HepG2 (cell line): ENCODE results near the gene HEXA. TPM values are rescaled to one million over a fixed set of nuclear protein-coding genes. Genes with fewer than 3 reads are reported as not detected.

Source experiments
- ATAC-seq: fragments of 200-7000 bp; cut with Tn5 transposase; 3 replicates; pipeline ENCODE4 v1.9.1; 2020; ENCODE audit warnings: mild to moderate bottlenecking, moderate library complexity
- BruUV-seq: library from RNA; stranded (reverse); fragments of 400-500 nt; replicated peaks from 2 replicates; lab custom pipeline; 2021; lab: Mats Ljungman, UMichigan
- CTCF ChIA-PET: fragments of 300-600 bp; formaldehyde crosslinking; extraction: SDS; loops from one replicate; lab custom pipeline; 2021; ENCODE audit warnings: low total read pairs, inconsistent platforms, low intra/inter-chr PET ratio; lab: Yijun Ruan, JAX
- POLR2A ChIA-PET: fragments of 350-600 bp; sonication (Branson Sonifier 250); formaldehyde crosslinking; loops from one replicate; lab custom pipeline; 2020; ENCODE audit warnings: antibody characterized with exemption, inconsistent platforms; lab: Yijun Ruan, JAX
- DNase-seq: peaks from one replicate; pipeline ENCODE4 v3.0.0-alpha.2; 2015; ENCODE audit warnings: low spot score
- FAIRE-seq: peaks from 3 replicates; lab custom pipeline; 2011; peaks lifted over from hg19 to GRCh38; lab: Jason Lieb, UNC
- H2AFZ ChIP-seq: one replicate; pipeline ENCODE4 v1.6.1; 2011; ENCODE audit warnings: low read length, inconsistent platforms
- H3K27ac ChIP-seq: fragments of 300-600 bp; 3 replicates; pipeline ENCODE4 v1.8.0; 2011; ENCODE audit warnings: mixed run types, mild to moderate bottlenecking, mixed read lengths, low read length, inconsistent platforms; ENCODE audit not compliant: insufficient read depth; ENCODE audit errors: extremely low read length
- H3K27me3 ChIP-seq, 2 experiments: fragments of 200-600 bp in 1 of 2; 2 replicates in 1 of 2; 3 replicates in 1 of 2; pipeline versions ENCODE4 v1.6.0 to v1.8.0; 2011; ENCODE audit warnings: low read length in 2 of 2, mild to moderate bottlenecking in 2 of 2, moderate library complexity in 2 of 2, inconsistent platforms in 1 of 2; ENCODE audit not compliant: insufficient read depth in 2 of 2, control insufficient read depth in 1 of 2
- H3K36me3 ChIP-seq, 2 experiments: fragments of 200-600 bp in 1 of 2; replicated peaks in 1 of 2; 2 replicates in 1 of 2; 3 replicates in 1 of 2; pipeline versions ENCODE4 v1.5.1 to v1.8.0; 2011; ENCODE audit warnings: low read length in 2 of 2, inconsistent platforms in 1 of 2; ENCODE audit not compliant: insufficient read depth in 2 of 2, control insufficient read depth in 1 of 2
- H3K4me1 ChIP-seq: 2 replicates; pipeline ENCODE4 v1.5.1; 2012; ENCODE audit warnings: low read length, inconsistent platforms; ENCODE audit not compliant: insufficient read depth
- H3K4me2 ChIP-seq: 2 replicates; pipeline ENCODE4 v1.6.0; 2011; ENCODE audit warnings: low read depth, low read length, inconsistent platforms
- H3K4me3 ChIP-seq, 3 experiments: fragments of 200-600 bp in 1 of 3; sonication (generic), shearing (Covaris generic) in 1 of 3; replicated peaks in 1 of 3; 2 replicates each; pipeline ENCODE4 v1.5.1; 2011 to 2016; ENCODE audit warnings: low read length in 3 of 3, inconsistent platforms in 2 of 3, low read depth in 2 of 3, mild to moderate bottlenecking in 2 of 3, control low read depth in 1 of 3, mixed read lengths in 1 of 3; ENCODE audit not compliant: insufficient read depth in 1 of 3
- H3K79me2 ChIP-seq: one replicate; pipeline ENCODE4 v1.6.1; 2011; ENCODE audit warnings: low read length, inconsistent platforms; ENCODE audit not compliant: insufficient read depth
- H3K9ac ChIP-seq: 2 replicates; pipeline ENCODE4 v1.6.0; 2011; ENCODE audit warnings: mild to moderate bottlenecking, low read depth, low read length, inconsistent platforms; ENCODE audit not compliant: insufficient read depth
- H3K9me3 ChIP-seq: 2 replicates; pipeline ENCODE4 v1.5.1; 2012; ENCODE audit warnings: mild to moderate bottlenecking, low read length
- H4K20me1 ChIP-seq: 2 replicates; pipeline ENCODE4 v1.6.0; 2011; ENCODE audit warnings: inconsistent platforms, mild to moderate bottlenecking, low read length, moderate library complexity; ENCODE audit not compliant: insufficient read depth
- KLF11 ChIP-seq: IDR thresholded peaks from 2 replicates; pipeline ENCODE4 v1.6.1; 2016; ENCODE audit warnings: missing compliant biosample characterization
- NKX3-1 ChIP-seq: sonication (generic); formaldehyde crosslinking; IDR thresholded peaks from 2 replicates; pipeline ENCODE4 v1.5.0; 2020; ENCODE audit warnings: missing genetic modification reagents
- RFXAP ChIP-seq: sonication (generic); formaldehyde crosslinking; IDR thresholded peaks from 2 replicates; pipeline ENCODE4 v1.4.0; 2020; ENCODE audit warnings: missing genetic modification reagents, borderline replicate concordance
- SIN3A ChIP-seq: IDR thresholded peaks from 2 replicates; pipeline ENCODE4 v1.6.1; 2011; ENCODE audit warnings: low read depth, mild to moderate bottlenecking, control low read depth, low read length, borderline replicate concordance
- ZFX ChIP-seq: sonication (generic); formaldehyde crosslinking; IDR thresholded peaks from 2 replicates; pipeline ENCODE4 v1.4.0; 2020; ENCODE audit warnings: mild to moderate bottlenecking, low read depth, missing genetic modification reagents, moderate library complexity
- ZNF160 ChIP-seq: sonication (generic); formaldehyde crosslinking; IDR thresholded peaks from 2 replicates; pipeline ENCODE4 v1.8.0; 2022; ENCODE audit warnings: mild to moderate bottlenecking, inconsistent platforms, missing genetic modification reagents
- ZNF441 ChIP-seq: sonication (generic); formaldehyde crosslinking; IDR thresholded peaks from 2 replicates; pipeline ENCODE4 v1.7.0; 2021; ENCODE audit warnings: missing genetic modification reagents, borderline replicate concordance
- ZNF451 ChIP-seq: sonication (generic); formaldehyde crosslinking; IDR thresholded peaks from 2 replicates; pipeline ENCODE4 v1.5.0; 2020; ENCODE audit warnings: mild to moderate bottlenecking, missing genetic modification reagents
- ZSCAN9 ChIP-seq: IDR thresholded peaks from 2 replicates; pipeline ENCODE4 v1.6.1; 2016; ENCODE audit warnings: borderline replicate concordance
- WGBS: methylation state at CpG from one replicate; pipeline ENCODE4 v1.1.6; 2017; ENCODE audit warnings: low lambda C conversion rate; 5-methylcytosine and 5-hydroxymethylcytosine counted together
- in situ Hi-C: cut with HindIII; loops from 2 replicates; pipeline ENCODE4 v1.10.0; 2017; ENCODE audit warnings: low pct_unique_long_range_greater_than_20kb; ENCODE audit not compliant: extremely low pct_ligation_motif_present
- intact Hi-C: fragments of 100-400 bp; cut with micrococcal nuclease; formaldehyde crosslinking; loops from one replicate; pipeline ENCODE4 v1.10.0; 2022; ENCODE audit not compliant: unreplicated experiment
- polyA plus RNA-seq, 8 experiments: library from polyadenylated mRNA; depleted of rRNA in 3 of 8; stranded (reverse) in 7 of 8; unstranded in 1 of 8; fragments of >200 nt; fragmentation: Illumina TruSeq in 4 of 8; extraction: Trizol in 4 of 8; gene quantifications; 2 replicates each; pipeline versions ENCODE4 v1.2.1 to v1.2.3, GENCODE V29; 2011 to 2016; ENCODE audit warnings: low read depth in 4 of 8, missing spikeins in 1 of 8, mixed read lengths in 1 of 8; ENCODE audit not compliant: insufficient read depth in 1 of 8
- total RNA-seq, 5 experiments: library from RNA; depleted of rRNA; stranded (reverse); fragments of >200 nt; fragmentation: Illumina TruSeq; extraction: Trizol; gene quantifications; 2 replicates each; pipeline ENCODE4 v1.2.3, GENCODE V29; 2016; ENCODE audit warnings: low read depth in 1 of 5
- TF ChIP-seq, protein P1 (sequence below): sonication (generic); formaldehyde crosslinking; IDR thresholded peaks from 2 replicates; pipeline ENCODE4 v1.4.0; 2020; ENCODE audit warnings: mild to moderate bottlenecking, missing genetic modification reagents
- TF ChIP-seq, protein P2 (sequence below): sonication (generic); formaldehyde crosslinking; IDR thresholded peaks from 2 replicates; pipeline ENCODE4 v1.4.0; 2020; ENCODE audit warnings: mild to moderate bottlenecking, missing genetic modification reagents

HEXA gene
- total and polyA plus RNA-seq, 2 of the 13 experiments (the other 11 are each of a cell fraction or from before 2014, with no cell fraction given), result 106 to 219 TPM

DNA sequence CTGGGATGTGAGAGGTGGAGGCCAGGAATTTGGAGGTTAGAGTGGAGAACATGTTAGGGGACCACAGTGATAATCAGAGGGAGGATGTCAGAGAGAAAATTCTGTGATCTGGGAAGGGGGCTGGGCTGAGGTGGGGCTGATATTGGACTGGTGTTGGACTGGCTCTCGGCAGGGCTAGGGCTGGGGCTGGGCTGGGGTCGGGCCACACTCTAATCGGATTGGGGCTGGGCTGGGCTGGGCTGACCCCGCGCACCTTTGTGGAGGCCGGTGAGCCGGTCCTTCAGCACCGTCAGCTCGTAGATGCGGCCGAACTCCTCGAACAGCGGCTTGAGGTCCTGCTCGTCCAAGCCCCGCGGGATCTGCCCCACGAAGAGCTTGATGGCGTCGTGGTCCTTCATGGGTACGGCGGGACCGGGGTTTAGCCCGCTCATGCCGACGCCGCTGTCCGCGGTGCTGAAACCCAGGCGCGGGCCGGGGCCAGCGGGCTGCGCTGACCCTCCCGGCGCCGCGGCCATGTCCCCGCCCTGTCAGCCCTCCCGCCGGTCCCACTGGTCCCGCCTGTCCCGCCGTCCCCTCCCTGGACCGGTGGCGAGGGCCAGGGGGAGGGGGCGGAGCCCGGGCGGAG lies 56.3 kb downstream of the HEXA start (continued):
- no peak for TF ChIP-seq KLF11 (CRISPR knock-in tag)
- TF ChIP-seq ZNF451 (CRISPR knock-in tag), result no peak

- BruUV-seq, result no TSS peak
- no peaks in the 10 kb centered on the region for H4K20me1 ChIP-seq
- intact Hi-C loops, result no loop called here
- H3K36me3 ChIP-seq, result no peaks in the 10 kb centered on the region
- no peak overlapping the region for H3K27ac ChIP-seq
- H3K79me2 ChIP-seq, result no peaks in the 10 kb centered on the region
- no peak overlapping the region for H3K4me3 ChIP-seq
- no peak overlapping the region for H3K4me2 ChIP-seq
- H3K27me3 ChIP-seq, result no peaks in the 10 kb centered on the region
- H3K9me3 ChIP-seq, result no peaks in the 10 kb centered on the region
- H3K9ac ChIP-seq, result no peak overlapping the region
- FAIRE-seq, result no peak
- WGBS, result 24% methylated on average over 2 of the region's 2 CpGs
- in situ Hi-C loops, result no loop called here
- no peak for DNase-seq
- CTCF ChIA-PET, result no interaction called here
- no peak overlapping the region for H2AFZ ChIP-seq
- H3K4me1 ChIP-seq, result peaks cover 7% of the 10 kb centered on the region; the same call in 1 of the 2 replicates
- no peak for ATAC-seq
- POLR2A ChIA-PET, result no interaction called here
- TF ChIP-seq RFXAP, result no peak
- TF ChIP-seq NKX3-1 (CRISPR knock-in tag), result no peak
- TF ChIP-seq ZFX (CRISPR knock-in tag), result no peak
- TF ChIP-seq ZNF441 (CRISPR knock-in tag), result no peak
- TF ChIP-seq ZNF160 (CRISPR knock-in tag), result no peak
- TF ChIP-seq, protein P1, sequence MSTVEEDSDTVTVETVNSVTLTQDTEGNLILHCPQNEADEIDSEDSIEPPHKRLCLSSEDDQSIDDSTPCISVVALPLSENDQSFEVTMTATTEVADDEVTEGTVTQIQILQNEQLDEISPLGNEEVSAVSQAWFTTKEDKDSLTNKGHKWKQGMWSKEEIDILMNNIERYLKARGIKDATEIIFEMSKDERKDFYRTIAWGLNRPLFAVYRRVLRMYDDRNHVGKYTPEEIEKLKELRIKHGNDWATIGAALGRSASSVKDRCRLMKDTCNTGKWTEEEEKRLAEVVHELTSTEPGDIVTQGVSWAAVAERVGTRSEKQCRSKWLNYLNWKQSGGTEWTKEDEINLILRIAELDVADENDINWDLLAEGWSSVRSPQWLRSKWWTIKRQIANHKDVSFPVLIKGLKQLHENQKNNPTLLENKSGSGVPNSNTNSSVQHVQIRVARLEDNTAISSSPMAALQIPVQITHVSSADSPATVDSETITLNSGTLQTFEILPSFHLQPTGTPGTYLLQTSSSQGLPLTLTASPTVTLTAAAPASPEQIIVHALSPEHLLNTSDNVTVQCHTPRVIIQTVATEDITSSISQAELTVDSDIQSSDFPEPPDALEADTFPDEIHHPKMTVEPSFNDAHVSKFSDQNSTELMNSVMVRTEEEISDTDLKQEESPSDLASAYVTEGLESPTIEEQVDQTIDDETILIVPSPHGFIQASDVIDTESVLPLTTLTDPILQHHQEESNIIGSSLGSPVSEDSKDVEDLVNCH, result no peak
- TF ChIP-seq, protein P2, sequence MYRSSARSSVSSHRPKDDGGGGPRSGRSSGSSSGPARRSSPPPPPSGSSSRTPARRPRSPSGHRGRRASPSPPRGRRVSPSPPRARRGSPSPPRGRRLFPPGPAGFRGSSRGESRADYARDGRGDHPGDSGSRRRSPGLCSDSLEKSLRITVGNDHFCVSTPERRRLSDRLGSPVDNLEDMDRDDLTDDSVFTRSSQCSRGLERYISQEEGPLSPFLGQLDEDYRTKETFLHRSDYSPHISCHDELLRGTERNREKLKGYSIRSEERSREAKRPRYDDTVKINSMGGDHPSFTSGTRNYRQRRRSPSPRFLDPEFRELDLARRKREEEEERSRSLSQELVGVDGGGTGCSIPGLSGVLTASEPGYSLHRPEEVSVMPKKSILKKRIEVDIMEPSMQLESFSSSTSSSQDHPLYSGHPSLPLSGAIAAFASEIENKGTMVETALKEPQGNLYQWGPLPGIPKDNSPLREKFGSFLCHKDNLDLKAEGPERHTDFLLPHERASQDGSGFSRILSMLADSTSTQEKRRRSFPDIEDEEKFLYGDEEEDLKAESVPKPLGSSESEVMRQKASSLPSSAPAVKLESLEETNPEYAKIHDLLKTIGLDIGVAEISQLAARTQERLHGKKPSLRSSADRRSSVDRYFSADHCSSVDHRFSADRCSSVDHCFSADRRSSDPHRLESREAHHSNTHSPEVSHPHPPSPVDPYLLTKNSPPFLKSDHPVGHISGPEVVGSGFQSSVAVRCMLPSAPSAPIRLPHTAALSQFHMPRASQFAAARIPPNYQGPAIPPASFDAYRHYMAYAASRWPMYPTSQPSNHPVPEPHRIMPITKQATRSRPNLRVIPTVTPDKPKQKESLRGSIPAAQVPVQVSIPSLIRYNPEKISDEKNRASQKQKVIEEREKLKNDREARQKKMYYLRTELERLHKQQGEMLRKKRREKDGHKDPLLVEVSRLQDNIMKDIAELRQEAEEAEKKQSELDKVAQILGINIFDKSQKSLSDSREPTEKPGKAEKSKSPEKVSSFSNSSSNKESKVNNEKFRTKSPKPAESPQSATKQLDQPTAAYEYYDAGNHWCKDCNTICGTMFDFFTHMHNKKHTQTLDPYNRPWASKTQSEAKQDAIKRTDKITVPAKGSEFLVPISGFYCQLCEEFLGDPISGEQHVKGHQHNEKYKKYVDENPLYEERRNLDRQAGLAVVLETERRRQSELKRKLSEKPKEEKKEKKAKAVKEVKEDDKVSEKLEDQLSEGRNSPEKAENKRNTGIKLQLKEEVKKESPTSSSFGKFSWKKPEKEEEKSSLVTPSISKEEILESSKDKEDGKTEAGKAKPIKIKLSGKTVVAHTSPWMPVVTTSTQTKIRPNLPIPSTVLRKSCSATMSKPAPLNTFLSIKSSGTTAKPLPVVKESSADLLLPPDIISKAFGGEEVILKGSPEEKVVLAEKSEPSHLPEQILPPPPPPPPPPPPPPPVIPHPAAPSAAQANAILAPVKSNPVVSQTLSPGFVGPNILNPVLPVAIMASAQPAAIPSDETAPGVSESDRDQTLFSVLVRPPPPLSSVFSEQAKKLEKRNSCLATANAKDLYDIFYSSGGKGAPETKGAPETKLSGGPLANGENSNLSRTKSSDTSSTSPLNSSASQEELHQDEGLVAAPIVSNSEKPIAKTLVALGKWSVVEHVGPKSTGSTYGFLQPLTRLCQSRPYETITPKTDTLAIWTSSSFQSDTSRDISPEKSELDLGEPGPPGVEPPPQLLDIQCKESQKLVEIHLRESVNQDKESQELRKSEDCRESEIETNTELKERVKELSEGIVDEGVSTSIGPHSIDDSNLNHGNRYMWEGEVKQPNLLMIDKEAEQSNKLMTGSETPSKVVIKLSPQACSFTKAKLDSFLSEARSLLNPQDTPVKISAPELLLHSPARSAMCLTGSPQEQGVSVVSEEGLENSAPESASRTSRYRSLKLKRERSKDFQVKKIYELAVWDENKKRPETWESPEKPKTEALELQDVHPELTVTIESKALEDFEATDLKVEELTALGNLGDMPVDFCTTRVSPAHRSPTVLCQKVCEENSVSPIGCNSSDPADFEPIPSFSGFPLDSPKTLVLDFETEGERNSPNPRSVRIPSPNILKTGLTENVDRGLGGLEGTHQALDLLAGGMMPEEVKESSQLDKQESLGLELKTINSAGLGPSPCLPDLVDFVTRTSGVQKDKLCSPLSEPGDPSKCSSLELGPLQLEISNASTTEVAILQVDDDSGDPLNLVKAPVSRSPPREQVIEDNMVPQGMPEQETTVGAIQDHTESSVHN (CRISPR knock-in tag), result no peak
- no peak for TF ChIP-seq ZSCAN9 (CRISPR knock-in tag)
- no peak for TF ChIP-seq SIN3A
Observed at GRCh38 chr15:72318408-72318942, 57.3 kb downstream of the HEXA start.
